NCI-H69 (cell line): Measurements from ENCODE around the gene SERPINB6.
"Not testable (repeated sequence)": the region's sequence is repeated elsewhere in the genome, so short reads cannot be mapped to it uniquely, and the experiment has no call there.

Source experiments
- DNase-seq: peaks from one replicate; lab custom pipeline; 2025; lab: John Stamatoyannopoulos, UW

Gene SERPINB6

DNA sequence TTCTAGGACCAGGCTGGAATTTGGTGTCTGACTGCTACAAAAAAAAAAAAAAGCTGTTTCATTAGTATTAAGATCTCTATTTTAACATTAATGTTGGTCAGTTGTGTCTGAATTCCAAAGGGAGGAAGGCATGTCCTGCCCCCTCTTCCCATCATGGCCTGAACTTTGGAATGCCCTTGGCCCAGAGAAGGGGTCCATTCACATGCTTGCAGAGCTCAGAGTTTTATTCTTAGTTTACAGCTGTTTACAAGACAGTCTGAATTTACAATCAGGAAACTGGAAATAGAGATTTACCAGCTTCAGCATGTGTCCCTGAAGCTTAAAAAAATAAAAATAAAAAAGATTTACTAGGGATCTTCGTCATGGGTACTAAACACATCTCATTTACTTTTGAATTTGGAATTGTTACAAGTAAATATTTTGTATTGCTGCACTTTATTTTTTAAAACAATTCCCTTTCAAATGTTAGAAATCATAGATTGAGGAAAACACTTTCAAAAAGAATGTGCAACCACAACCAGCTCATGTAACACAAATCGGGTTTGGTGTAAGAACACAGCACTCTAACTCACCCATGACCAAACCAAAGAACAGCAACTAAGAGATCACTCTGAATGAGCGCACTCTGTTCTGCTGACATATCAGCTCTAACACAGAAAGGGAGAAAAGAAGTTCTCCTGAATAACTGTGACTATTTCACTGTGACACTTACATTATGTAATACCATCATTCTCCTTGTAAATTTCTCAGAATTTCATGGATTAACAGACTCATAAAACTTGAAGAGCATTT lies 6.6 kb upstream of the SERPINB6 start:
- no peak for DNase-seq

DNA sequence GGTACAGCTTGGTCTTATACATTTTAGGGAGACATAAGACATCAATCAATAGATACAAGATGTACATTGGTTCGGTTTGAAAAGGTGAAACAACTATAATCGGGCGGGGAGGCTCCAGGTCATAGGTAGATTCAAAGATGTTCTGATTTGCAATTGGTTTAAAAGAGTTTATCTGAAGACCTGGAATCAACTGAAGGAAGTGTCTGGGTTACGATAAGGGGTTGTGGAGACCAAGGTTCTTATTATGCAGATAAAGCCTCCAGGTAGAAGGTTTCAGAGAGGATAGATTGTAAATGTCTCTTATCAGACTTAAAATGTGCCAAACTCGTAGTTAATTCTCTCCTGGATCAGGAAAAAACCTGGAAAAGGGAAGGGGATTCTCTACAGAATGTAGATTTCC lies 5.9 kb upstream of the SERPINB6 start:
- DNase-seq: no peak

DNA sequence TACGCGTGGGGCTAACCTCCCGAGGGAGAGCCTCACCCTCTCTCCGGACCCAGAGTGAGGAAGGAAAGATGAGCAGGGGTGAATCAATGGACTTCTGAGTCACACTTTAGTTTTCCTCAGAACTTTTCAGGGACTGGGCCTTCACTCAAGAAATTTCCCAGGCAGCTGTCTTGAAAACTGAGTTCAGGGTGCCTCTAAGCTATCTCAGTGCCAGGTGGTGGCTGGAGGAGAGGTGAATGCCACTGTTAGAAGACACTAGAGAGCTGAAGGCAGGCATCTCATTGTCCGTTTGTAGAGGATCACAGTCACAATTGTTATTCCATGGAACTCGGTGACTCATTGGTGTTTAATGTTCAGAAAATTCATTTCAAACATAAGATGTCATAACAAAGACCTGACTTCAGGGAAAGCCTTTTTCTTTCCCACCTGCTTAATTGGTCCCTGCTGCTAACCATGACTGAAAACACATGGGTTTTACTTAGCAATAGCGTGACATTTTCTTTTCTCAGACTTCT lies 5.3 kb upstream of the SERPINB6 start:
- DNase-seq: no peak

DNA sequence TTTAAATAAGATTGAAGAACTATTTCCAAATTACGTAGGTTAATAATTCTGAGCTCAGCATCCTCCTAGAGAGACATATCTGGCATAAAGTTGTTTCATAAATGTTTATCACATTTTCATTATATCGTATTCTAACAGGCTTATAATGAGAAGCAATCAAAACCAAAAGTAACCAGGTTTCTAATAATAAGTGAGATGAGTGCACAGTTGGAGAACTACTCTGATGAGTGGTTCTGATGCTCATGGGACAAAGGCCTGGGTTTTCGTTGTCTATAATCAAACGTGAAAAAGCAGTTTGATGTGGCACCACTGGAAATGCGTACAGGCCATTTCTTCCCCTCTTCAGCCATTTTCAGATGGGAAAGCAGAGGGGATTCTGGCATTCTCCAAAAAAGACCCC lies 4.7 kb upstream of the SERPINB6 start:
- no peak for DNase-seq

DNA sequence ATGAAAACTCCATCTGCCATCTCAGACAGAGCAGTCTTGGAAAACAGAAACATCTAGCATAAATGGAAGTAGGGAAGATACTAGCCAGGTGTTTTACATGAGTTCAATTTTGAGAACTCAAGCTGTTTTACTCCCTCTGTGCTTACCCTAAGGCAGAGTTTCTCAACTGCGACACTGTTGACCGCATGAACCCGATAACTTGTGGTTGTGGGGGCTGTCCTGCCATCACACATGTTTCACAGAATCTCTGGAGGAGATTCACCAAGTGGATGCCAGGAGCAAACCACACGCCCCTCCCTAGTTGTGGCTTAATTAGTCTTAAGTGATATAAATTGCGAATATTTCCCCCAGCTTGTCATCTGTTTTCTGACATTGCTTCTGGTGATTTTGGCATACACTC lies 2.3 kb upstream of the SERPINB6 start:
- no peak for DNase-seq

DNA sequence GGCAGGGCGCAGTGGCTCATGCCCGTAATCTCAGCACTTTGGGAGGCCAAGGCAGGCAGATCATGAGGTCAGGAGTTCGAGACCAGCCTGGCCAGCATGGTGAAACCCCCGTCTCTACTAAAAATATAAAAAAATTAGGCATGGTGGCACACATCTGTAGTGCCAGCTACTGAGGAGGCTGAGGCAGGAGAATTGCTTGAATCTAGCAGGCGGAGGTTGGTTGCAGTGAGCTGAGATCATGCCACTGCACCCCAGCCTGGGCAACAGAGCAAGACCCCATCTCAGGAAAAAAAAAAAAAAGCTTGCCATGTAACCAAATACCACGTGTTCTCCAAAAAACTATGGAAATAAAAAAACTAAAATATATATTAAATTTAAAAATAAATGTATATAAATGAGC lies 1.8 kb upstream of the SERPINB6 start:
- not testable (repeated sequence) for DNase-seq

DNA sequence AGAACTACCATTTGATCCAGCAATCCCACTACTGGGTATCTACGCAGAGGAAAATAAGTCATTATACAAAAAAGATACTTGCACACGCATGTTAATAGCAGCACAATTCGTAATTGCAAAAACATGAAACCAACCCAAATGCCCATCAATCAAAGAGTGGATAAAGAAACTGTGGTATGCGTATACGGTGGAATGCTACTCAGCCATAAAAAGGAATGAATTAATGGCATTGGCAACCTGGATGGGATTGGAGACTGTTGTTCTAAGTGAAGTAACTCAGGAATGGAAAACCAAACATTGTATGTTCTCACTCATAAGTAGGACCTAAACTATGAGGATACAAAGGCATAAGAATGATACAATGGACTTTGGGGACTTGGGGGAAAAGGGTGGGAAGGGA lies 1.3 kb upstream of the SERPINB6 start:
- not testable (repeated sequence) for DNase-seq

DNA sequence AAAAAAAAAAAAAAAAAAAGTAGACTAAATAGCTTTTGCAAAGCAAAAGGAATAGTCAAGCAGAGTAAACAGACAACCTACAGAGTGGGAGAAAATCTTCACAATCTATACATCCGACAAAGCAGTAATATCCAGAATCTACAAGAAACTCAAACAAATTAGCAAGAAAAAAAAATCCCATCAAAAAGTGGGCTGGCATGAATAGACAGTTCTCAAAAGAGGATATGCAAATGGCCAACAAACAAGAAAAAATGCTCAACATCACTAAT lies 786 bp upstream of the SERPINB6 start:
- not testable (repeated sequence) for DNase-seq

DNA sequence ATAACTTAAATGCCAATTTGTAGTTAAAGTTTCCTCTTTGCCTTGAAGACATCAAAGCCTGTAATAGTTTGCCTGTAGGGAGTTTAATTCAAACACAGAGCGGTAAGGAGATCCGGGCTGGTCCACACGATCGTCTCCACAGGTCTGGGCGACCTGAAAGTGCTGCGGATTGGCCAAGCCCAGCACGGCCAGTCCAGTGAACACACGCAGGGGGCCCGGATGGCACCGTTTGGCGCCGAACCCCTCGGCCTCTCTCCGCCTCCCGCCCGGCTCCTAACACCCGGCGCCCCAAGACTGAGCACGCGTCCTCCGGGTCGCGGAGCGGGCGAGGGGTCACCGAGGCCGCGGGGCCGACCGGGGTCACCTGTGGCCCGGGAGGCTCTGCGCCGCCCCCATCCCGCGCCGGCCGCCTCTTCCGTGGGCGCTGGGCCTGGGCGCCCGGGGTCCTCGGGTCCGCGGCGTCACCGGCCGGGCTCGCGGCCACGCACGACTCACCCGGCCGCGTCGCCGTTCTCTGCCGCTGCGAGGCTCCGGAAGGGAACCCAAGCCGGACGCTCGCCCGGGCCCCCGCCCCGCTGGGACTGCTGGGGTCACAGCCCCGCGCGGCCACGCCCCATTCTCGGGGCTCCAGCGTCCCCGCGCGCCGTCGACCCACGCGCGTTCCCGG lies 481 bp downstream of the SERPINB6 start:
- peak; percentile 10 for DNase-seq

DNA sequence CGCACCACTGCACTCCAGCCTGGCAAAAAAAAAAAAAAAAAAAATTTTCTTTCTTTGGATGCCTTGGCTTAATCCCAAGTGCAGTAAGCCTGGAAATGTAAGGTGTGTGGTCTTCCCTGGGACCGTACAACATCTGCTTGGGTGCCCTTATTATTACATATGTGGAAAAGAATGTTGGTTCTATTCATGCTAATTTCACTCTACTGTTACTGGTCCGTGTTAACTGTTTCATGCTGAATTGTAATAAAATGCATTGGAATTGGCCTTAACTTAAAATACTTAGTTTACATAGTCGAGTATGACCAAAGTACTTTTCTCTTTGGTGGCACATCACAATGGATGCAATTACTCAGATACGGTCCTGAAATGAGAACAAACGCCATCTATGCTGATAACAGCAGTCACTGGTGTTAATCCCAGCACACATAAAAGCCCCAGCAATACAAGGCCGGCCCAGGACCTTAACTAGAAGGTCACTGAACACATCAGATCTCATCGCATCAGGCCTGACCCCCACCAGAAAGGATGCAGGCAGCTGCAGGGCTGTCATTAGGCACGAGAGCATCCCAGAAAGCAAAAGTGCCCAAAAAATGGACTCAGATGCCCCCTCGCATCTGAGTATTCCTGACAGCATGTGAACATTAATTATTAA lies 1.2 kb downstream of the SERPINB6 start:
- no peak for DNase-seq

DNA sequence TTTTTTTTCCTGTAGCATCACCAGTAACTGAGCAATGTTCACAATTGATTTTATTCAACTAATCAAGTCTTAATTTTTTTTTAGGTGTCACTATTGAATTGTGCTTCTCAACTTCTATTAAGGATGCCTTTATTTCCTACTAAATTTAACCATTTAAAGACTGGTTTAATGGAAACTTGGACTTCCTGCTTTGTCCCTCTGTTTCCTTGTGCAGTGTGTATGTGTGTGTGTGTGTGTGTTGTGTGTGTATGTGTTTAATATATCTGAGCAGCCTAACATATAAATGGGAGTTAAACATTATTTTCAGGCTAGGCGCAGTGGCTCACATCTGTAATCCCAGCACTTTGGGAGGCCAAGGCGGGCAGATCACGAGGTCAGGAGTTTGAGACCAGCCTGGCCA lies 1.8 kb downstream of the SERPINB6 start:
- no peak for DNase-seq

DNA sequence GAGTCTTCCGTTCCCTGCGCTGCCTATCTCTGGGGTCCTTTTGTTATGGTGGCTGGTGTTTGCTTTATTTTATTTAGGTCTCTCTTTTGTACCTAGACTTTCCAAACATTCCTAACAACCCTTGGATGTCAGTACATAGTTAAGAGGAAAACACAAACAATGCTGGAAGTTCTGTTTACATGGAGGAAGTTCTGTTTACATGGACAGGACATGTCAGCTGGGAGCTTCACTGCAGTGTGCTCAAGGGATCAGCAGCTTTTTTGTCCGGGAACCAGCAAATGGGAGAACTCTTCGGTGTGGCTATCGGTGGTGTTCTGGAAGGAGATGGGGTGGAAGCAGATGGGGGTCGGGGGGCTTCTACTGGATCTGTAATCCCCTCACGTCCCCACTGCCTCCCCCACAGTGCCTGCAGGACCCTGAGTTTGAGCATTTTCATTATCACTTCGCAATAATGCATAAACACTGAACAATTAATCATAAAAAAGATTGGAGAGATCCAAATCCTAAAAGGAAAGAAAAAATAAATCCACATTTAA lies 2.7 kb downstream of the SERPINB6 start:
- DNase-seq: no peak

DNA sequence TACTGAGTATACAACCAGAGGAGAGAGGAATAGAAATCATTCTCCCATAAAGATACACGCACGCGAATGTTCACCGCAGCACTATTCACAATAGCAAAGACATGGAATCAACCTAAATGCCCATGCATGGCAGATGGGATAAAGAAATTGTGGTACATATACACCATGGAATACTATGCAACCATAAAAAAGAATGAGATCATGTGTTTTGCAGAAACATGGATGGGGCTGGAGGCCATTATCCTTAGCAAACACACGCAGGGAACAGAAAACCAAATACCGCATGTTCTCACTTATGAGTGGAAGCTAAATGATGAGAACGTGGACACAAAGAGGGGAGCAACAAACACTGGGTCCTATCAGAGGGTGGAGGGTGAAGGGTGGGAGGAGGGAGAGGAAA lies 3.4 kb downstream of the SERPINB6 start:
- DNase-seq: no peak

DNA sequence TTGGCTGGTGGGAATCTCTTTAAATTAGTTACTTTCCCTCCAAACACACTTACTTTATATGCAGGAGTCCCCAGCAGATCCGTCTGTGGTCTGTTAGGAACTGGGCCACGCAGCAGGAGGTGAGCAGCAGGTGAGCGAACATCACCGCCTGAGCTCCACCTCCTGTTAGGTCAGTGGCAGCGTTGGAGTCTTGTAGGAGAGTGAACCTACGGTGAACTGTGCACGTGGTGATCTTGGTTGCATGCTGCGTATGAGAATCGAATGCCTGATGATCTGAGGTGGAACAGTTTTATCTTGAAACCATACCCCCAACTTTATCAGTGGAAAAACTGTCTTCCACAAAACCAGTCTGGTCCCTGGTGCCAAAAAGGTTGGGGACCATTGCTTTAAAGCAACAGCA lies 5.0 kb downstream of the SERPINB6 start:
- DNase-seq: no peak

DNA sequence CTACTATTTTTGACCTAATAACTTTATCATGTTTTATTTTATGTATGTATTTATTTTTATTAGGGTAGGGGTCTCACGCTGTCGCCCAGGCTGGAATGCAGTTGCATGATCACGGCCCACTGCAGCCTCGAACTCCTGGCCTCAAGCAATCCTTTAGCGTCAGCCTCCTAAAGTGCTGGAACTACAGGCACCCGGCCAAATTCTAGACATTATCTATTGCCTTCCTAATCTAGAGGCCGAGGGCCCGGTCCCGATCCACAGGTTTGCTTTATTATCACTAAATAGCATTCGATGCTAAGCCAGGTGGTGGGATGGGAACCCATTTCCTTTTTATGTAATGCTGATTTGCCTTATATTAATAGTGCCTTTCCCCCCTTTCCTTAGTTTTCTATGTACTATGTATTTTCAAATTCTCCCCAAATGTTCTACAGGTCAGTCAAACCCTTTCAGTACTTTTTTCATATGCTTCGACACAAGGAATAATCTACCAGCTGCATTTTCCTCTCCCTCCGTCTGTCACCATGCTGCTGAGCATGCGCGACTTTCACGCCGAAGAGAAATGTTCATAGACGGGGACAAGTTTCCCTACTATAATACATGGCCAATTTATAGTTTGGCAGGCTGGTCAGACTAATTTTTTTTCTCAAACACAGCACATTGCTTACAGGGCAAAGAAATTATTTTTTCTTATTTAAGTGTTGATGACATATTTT lies 6.4 kb downstream of the SERPINB6 start:
- DNase-seq: no peak

DNA sequence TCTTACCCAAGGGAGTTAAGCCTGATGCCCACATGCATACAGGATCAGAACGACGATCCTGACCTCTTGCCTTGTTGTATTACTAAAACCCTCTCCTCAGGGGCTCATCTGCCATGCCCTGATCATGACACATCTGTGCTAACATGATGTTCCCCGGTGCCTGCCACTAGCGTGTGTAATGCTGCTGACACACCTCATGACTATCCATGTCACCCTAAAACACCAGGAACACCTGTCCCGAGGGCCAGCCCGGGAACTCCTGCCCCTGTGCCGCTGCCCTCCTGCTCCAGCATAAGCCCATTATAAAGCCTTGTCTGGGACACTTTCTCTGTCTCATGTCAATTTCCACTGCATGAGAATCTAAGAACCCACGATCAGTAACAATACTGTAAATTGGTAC lies 7.6 kb downstream of the SERPINB6 start:
- no peak for DNase-seq

DNA sequence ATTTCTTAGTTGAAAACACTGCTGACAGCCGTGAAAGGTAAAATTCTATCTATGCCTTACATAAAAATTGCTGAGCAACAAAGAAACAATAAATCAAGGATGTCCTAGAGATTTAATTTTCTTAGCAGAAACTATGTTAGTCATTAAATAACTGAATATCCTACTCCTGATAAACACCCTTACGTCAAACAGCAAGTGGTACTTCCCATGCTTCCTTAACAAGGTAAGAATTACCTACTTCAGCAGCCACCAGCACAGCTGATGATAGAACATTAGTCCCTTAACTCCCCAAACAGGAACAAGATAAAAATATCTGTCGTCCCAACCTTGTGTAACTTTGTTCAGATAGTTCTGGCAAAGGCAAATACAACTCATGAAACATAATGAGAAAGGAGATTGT lies 8.7 kb downstream of the SERPINB6 start:
- no peak for DNase-seq

DNA sequence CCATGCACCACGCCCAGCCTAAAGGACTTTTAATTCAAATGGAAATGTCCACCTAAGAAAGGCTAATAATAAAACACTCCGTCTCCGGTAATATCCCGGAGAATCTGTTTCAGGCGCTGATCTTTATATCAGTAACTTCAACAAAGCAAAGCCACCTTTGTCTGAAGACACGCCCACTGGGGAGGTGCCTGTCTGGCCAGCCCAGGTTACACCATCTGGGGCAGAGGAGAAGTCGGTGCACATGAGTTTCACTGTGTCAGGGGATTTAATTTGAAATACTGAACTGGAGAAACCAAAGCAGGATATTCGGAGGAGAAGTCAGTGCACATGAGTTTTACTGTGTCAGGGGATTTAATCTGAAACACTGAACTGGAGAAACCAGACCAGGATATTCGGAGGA lies 9.4 kb downstream of the SERPINB6 start:
- no peak for DNase-seq

DNA sequence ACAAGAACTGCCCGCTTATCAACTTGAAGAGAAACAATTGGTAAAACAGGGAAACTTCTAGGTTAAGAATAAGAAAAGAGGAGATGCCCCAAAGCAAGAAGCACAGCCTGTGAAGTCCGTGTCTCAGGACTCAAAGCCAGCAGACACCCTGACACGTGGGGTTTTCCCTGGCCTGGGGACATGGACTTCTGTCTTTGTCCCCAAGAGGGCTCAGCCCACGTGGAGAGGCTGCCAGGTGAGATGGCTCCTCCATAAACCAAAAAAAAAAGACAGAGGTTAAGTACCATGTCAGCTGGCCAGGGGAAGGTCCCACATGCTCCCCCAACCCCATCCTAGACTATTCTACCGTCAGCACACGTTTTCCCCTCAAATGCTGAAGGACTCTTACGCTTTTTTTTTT lies 9.9 kb downstream of the SERPINB6 start:
- no peak for DNase-seq

DNA sequence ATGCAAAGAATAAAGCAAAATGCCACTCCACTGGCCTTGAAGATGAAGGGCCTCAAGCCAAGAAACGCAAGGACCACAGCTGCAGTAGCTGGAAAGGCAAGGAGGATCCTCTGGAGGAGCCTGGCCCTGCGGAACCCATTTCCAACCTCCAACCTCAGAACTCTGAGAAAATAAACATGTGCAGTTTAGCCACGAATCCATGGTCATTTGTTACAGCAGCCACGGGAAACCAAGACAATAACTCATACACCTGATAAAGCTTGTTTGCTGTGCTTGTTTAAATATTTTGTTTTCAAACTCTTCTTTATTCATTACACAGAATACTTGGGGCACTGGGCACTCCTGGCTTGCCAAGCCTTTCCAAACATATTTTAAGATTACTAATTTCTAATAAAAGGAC lies 10.4 kb downstream of the SERPINB6 start:
- DNase-seq: no peak

DNA sequence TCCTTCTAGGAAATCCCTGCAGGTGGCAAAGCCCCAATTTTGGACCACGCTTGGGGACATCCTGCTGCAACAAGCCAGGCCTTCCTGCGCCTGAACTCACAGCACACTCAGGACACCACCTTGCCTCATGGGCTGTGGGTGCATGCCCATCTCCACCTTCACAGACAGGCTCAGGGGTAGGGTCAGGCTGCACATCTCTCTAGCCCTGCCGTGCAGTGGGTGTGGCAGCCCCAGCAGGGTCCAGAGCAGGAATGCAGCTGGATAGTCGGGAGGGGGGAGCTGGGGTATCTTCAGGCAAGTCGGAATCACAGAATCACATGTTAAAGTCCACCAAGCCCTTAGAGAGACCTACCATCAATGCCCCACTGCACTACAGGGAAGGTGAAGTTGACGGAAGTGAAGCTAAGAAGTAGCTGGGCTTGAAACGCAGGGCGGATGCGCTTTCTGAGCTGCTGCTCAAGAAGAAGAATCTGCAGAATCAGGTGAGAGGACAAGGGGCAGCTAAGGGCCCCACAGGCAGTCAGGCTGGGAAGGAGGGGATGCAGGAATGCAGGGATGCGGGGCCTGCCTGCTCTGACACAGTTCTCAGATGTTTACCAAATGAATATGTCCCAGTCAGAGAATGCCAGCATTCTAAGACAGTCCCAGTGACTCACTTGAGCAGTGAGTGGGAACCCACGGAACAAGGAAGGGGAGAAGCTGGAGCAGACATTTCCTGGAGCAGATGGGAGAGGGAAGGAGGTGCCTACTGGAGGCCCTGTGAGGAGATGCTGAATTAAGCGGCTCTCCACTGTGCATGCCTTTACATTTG lies 11.3 kb downstream of the SERPINB6 start:
- DNase-seq: no peak

DNA sequence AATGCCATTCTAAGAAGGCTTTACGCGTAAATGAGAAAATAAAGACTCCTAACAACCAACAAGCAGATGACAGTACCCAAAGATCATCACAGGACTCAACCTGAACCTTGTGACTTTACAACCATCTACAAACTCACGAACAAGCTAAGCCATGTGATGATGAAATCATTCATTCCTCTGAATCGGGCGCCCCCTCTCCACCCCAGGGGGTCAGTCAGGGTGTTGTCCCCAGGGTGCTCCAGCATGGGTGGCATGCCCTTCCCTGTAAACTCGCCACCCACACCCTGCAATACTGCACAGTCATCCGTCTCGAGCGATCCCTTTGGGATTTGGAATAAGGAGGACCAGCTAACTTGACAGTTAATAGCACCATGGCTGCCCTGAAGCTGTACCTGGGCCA lies 12.6 kb downstream of the SERPINB6 start:
- DNase-seq: no peak
